Measurements from ENCODE around the gene TWIST2. TPM values are rescaled to one million over a fixed set of nuclear protein-coding genes. Genes with fewer than 3 reads are reported as not detected.
A peak's percentile ranks its signal among the peaks of the same experiment; 100 is the strongest.

TWIST2 gene
- total RNA-seq, 2 donors from 2014 or later: 23.5 to 52.9 TPM

- Histone ChIP-seq H3K4me3 (no peak overlapping the region), H3K27me3 (replicated peaks; ENCODE audit: insufficient read depth) (no peaks in the 10 kb centered on the region), H3K27ac (peak overlapping the region; percentile 60 to 76), H3K4me1 (replicated peaks) (peaks cover 13% of the 10 kb centered on the region), H3K36me3 (no peaks in the 10 kb centered on the region), H3K9me3 (no peaks in the 10 kb centered on the region)
- WGBS: 37% methylated on average over 25 of the region's 25 CpGs
- TF ChIP-seq POLR2A (IDR thresholded peaks at IDR 0.05) (no peak), POLR2AphosphoS5 (IDR thresholded peaks at IDR 0.05) (peak; percentile 92)
- peak; percentile 90 for DNase-seq (ENCODE audit: low spot score)
- intact Hi-C loops (cut with DNase I): no loop called here
Measured at GRCh38 chr2:238868616-238869292, 20.9 kb downstream of the TWIST2 start.

GRCh38 chr2:238869293-238870124, 21.6 kb downstream of the TWIST2 start:
- intact Hi-C loops (cut with DNase I): no loop called here
- WGBS: 58% methylated on average over 9 of the region's 9 CpGs
- H3K4me1 ChIP-seq (replicated peaks): peaks cover 13% of the 10 kb centered on the region
- no peak for TF ChIP-seq CTCF (IDR thresholded peaks at IDR 0.05)
- no peak for TF ChIP-seq POLR2AphosphoS5 (IDR thresholded peaks at IDR 0.05)
- no peak for TF ChIP-seq POLR2A (IDR thresholded peaks at IDR 0.05)
- H3K4me3 ChIP-seq: no peak overlapping the region
- H3K27ac ChIP-seq: peak overlapping the region; percentile 60 to 76
- no peaks in the 10 kb centered on the region for H3K9me3 ChIP-seq
- DNase-seq (ENCODE audit: low spot score): no peak
- H3K27me3 ChIP-seq (replicated peaks; ENCODE audit: insufficient read depth): no peaks in the 10 kb centered on the region
- no peaks in the 10 kb centered on the region for H3K36me3 ChIP-seq

GRCh38 chr2:238870261-238870660, 22.4 kb downstream of the TWIST2 start:
- WGBS: 85% methylated on average over 3 of the region's 3 CpGs
- no peaks in the 10 kb centered on the region for H3K27me3 ChIP-seq (replicated peaks; ENCODE audit: insufficient read depth)
- H3K9me3 ChIP-seq: no peaks in the 10 kb centered on the region
- TF ChIP-seq POLR2A (IDR thresholded peaks at IDR 0.05) (no peak), CTCF (IDR thresholded peaks at IDR 0.05) (no peak), POLR2AphosphoS5 (IDR thresholded peaks at IDR 0.05) (no peak)
- intact Hi-C loops (cut with DNase I): no loop called here
- no peak overlapping the region for H3K27ac ChIP-seq
- H3K4me1 ChIP-seq (replicated peaks): peaks cover 8% of the 10 kb centered on the region
- no peaks in the 10 kb centered on the region for H3K36me3 ChIP-seq
- H3K4me3 ChIP-seq: no peak overlapping the region
- DNase-seq (ENCODE audit: low spot score): no peak

- DNase-seq (ENCODE audit: low spot score): no peak
- Histone ChIP-seq H3K27me3 (replicated peaks; ENCODE audit: insufficient read depth) (no peaks in the 10 kb centered on the region), H3K4me3 (no peak overlapping the region), H3K36me3 (no peaks in the 10 kb centered on the region), H3K27ac (peak overlapping the region in 1 of 2 donors; percentile 41), H3K9me3 (no peaks in the 10 kb centered on the region), H3K4me1 (replicated peaks) (peaks cover 4% of the 10 kb centered on the region)
- intact Hi-C loops (cut with DNase I): no loop called here
- TF ChIP-seq POLR2A (IDR thresholded peaks at IDR 0.05) (no peak), POLR2AphosphoS5 (IDR thresholded peaks at IDR 0.05) (no peak), CTCF (IDR thresholded peaks at IDR 0.05) (no peak)
- WGBS: 91% methylated on average over 7 of the region's 7 CpGs
Measured at GRCh38 chr2:238872026-238872425, 24.1 kb downstream of the TWIST2 start.

- intact Hi-C loops (cut with DNase I): no loop called here
- Histone ChIP-seq H3K27me3 (replicated peaks; ENCODE audit: insufficient read depth) (no peaks in the 10 kb centered on the region), H3K36me3 (no peaks in the 10 kb centered on the region), H3K9me3 (no peaks in the 10 kb centered on the region), H3K4me1 (replicated peaks) (peaks cover 4% of the 10 kb centered on the region), H3K27ac (peak overlapping the region in 1 of 2 donors; percentile 41), H3K4me3 (no peak overlapping the region)
- TF ChIP-seq POLR2AphosphoS5 (IDR thresholded peaks at IDR 0.05) (no peak), POLR2A (IDR thresholded peaks at IDR 0.05) (no peak), CTCF (IDR thresholded peaks at IDR 0.05) (no peak)
- no peak for DNase-seq (ENCODE audit: low spot score)
- WGBS: 91% methylated on average over 13 of the region's 13 CpGs
Measured at GRCh38 chr2:238872628-238873380, 24.9 kb downstream of the TWIST2 start.

All from prostate gland (tissue), 2 donors.